PC-3 (cell line): ENCODE data around the gene KAZN.

ENCODE experiments used
- CTCF ChIP-seq: fragments of 300-600 bp; sonication (generic); conservative IDR thresholded peaks from 2 replicates; pipeline ENCODE4 v1.5.1; 2017; ENCODE audit warnings: antibody characterized with exemption, low read depth, mild to moderate bottlenecking, low read length
- EZH2 ChIP-seq: fragments of 300-600 bp; sonication (generic); IDR thresholded peaks from one replicate; pipeline ENCODE4 v1.6.1; 2017; ENCODE audit warnings: antibody characterized with exemption, mild to moderate bottlenecking, low read length; ENCODE audit not compliant: unreplicated experiment

GRCh38 chr1:14962407-14962806, 363.9 kb downstream of the KAZN start:
- no peak for TF ChIP-seq CTCF
- no peak for TF ChIP-seq EZH2
